Effector memory CD4-positive, alpha-beta T cell (primary cell): ENCODE measurements around the gene LAMC2.

Experiments
- DNase-seq, 3 donors: peaks; one replicate each; pipeline ENCODE4 v3.0.0-alpha.2; 2020
- H3K27ac ChIP-seq: 2 replicates; pipeline ENCODE4 v1.7.0; 2013; ENCODE audit warnings: mild to moderate bottlenecking, low read length, moderate library complexity; ENCODE audit not compliant: insufficient read depth, poor library complexity, severe bottlenecking
- H3K27me3 ChIP-seq: replicated peaks from 2 replicates; pipeline ENCODE4 v1.7.0; 2013; ENCODE audit warnings: mild to moderate bottlenecking, low read length; ENCODE audit not compliant: insufficient read depth, control insufficient read depth, poor library complexity, severe bottlenecking
- H3K36me3 ChIP-seq: 2 replicates; pipeline ENCODE4 v1.7.0; 2013; ENCODE audit warnings: mild to moderate bottlenecking, low read length, moderate library complexity; ENCODE audit not compliant: control insufficient read depth, insufficient read depth
- H3K4me1 ChIP-seq: 2 replicates; pipeline ENCODE4 v1.7.0; 2013; ENCODE audit warnings: low read length, mild to moderate bottlenecking; ENCODE audit not compliant: control insufficient read depth, insufficient read depth, poor library complexity, severe bottlenecking
- H3K4me3 ChIP-seq: 2 replicates; pipeline ENCODE4 v1.7.0; 2013; ENCODE audit warnings: low read length, low read depth, mild to moderate bottlenecking; ENCODE audit not compliant: insufficient read depth, poor library complexity, severe bottlenecking
- H3K9me3 ChIP-seq: 2 replicates; pipeline ENCODE4 v1.7.0; 2013; ENCODE audit warnings: mild to moderate bottlenecking, low read length, moderate library complexity; ENCODE audit not compliant: control insufficient read depth

The LAMC2 gene

GRCh38 chr1:183219616-183220009, 33.5 kb downstream of the LAMC2 start:
- H3K27ac ChIP-seq = no peak overlapping the region
- H3K4me3 ChIP-seq = no peak overlapping the region
- no peaks in the 10 kb centered on the region for H3K4me1 ChIP-seq
- DNase-seq = no peak
- H3K27me3 ChIP-seq = no peaks in the 10 kb centered on the region
- no peaks in the 10 kb centered on the region for H3K36me3 ChIP-seq
- no peaks in the 10 kb centered on the region for H3K9me3 ChIP-seq

GRCh38 chr1:183222909-183223308, 36.8 kb downstream of the LAMC2 start:
- Histone ChIP-seq H3K27me3 (peaks cover 4% of the 10 kb centered on the region), H3K27ac (no peak overlapping the region), H3K4me1 (no peaks in the 10 kb centered on the region), H3K4me3 (no peak overlapping the region), H3K36me3 (no peaks in the 10 kb centered on the region), H3K9me3 (no peaks in the 10 kb centered on the region)
- DNase-seq = no peak

GRCh38 chr1:183223467-183223866, 37.4 kb downstream of the LAMC2 start:
- no peaks in the 10 kb centered on the region for H3K4me1 ChIP-seq
- H3K27ac ChIP-seq = no peak overlapping the region
- no peak overlapping the region for H3K4me3 ChIP-seq
- DNase-seq = no peak
- H3K27me3 ChIP-seq = peaks cover 4% of the 10 kb centered on the region
- no peaks in the 10 kb centered on the region for H3K9me3 ChIP-seq
- no peaks in the 10 kb centered on the region for H3K36me3 ChIP-seq

GRCh38 chr1:183226361-183226760, 40.3 kb downstream of the LAMC2 start:
- Histone ChIP-seq H3K27me3 (peaks cover 4% of the 10 kb centered on the region), H3K36me3 (no peaks in the 10 kb centered on the region), H3K4me1 (no peaks in the 10 kb centered on the region), H3K27ac (no peak overlapping the region), H3K4me3 (no peak overlapping the region), H3K9me3 (no peaks in the 10 kb centered on the region)
- DNase-seq = no peak

- H3K27ac ChIP-seq = no peak overlapping the region
- H3K36me3 ChIP-seq = no peaks in the 10 kb centered on the region
Observed at GRCh38 chr1:183226963-183227362, 40.9 kb downstream of the LAMC2 start.

GRCh38 chr1:183227422-183228346, 41.6 kb downstream of the LAMC2 start:
- H3K4me3 ChIP-seq = no peak overlapping the region
- H3K4me1 ChIP-seq = no peaks in the 10 kb centered on the region
- no peaks in the 10 kb centered on the region for H3K9me3 ChIP-seq
- H3K27ac ChIP-seq = no peak overlapping the region
- H3K27me3 ChIP-seq = peaks cover 4% of the 10 kb centered on the region
- H3K36me3 ChIP-seq = no peaks in the 10 kb centered on the region
- no peak for DNase-seq

More at GRCh38 chr1:183226963-183227362, 40.9 kb downstream of the LAMC2 start:
- Histone ChIP-seq H3K4me3 (no peak overlapping the region), H3K9me3 (no peaks in the 10 kb centered on the region), H3K4me1 (no peaks in the 10 kb centered on the region), H3K27me3 (peaks cover 4% of the 10 kb centered on the region)
- DNase-seq = no peak

GRCh38 chr1:183228347-183229220, 42.5 kb downstream of the LAMC2 start:
- Histone ChIP-seq H3K27ac (no peak overlapping the region), H3K36me3 (no peaks in the 10 kb centered on the region), H3K4me1 (no peaks in the 10 kb centered on the region), H3K9me3 (no peaks in the 10 kb centered on the region), H3K27me3 (peaks cover 4% of the 10 kb centered on the region), H3K4me3 (no peak overlapping the region)
- DNase-seq = no peak

- no peaks in the 10 kb centered on the region for H3K4me1 ChIP-seq
- no peaks in the 10 kb centered on the region for H3K36me3 ChIP-seq
- no peak for DNase-seq
Observed at GRCh38 chr1:183230413-183230812, 44.3 kb downstream of the LAMC2 start.

GRCh38 chr1:183231545-183231944, 45.5 kb downstream of the LAMC2 start:
- Histone ChIP-seq H3K9me3 (no peaks in the 10 kb centered on the region), H3K4me1 (no peaks in the 10 kb centered on the region), H3K36me3 (no peaks in the 10 kb centered on the region), H3K4me3 (no peak overlapping the region), H3K27me3 (peaks cover 4% of the 10 kb centered on the region), H3K27ac (no peak overlapping the region)
- no peak for DNase-seq

More at GRCh38 chr1:183230413-183230812, 44.3 kb downstream of the LAMC2 start:
- Histone ChIP-seq H3K4me3 (no peak overlapping the region), H3K9me3 (no peaks in the 10 kb centered on the region), H3K27ac (no peak overlapping the region), H3K27me3 (peaks cover 4% of the 10 kb centered on the region)

- Histone ChIP-seq H3K27ac (no peak overlapping the region), H3K36me3 (no peaks in the 10 kb centered on the region), H3K9me3 (no peaks in the 10 kb centered on the region), H3K27me3 (no peaks in the 10 kb centered on the region), H3K4me1 (no peaks in the 10 kb centered on the region), H3K4me3 (no peak overlapping the region)
- DNase-seq = no peak
Observed at GRCh38 chr1:183233113-183233512, 47.0 kb downstream of the LAMC2 start.
